ENCODE results near the gene SUCO.

SUCO gene

GRCh38 chr1:172515927-172516326, 17.0 kb upstream of the SUCO start:
- DNase-seq, result no peak

GRCh38 chr1:172517081-172517480, 15.9 kb upstream of the SUCO start:
- no peak for DNase-seq

- DNase-seq, result no peak
Observed at GRCh38 chr1:172517545-172517944, 15.4 kb upstream of the SUCO start.

- DNase-seq, result no peak
Observed at GRCh38 chr1:172529304-172529703, 3.6 kb upstream of the SUCO start.

- DNase-seq, result no peak
Observed at GRCh38 chr1:172530000-172530399, 3.0 kb upstream of the SUCO start.

GRCh38 chr1:172531412-172532182, 1.4 kb upstream of the SUCO start:
- DNase-seq, result no peak

GRCh38 chr1:172532183-172532699, 709 bp upstream of the SUCO start:
- DNase-seq, result peak; percentile 45 to 73 (median 62)

GRCh38 chr1:172533513-172534151, 682 bp downstream of the SUCO start:
- DNase-seq, result peak in 2 of 4 experiments; percentile 18 to 23

GRCh38 chr1:172536256-172536655, 3.3 kb downstream of the SUCO start:
- no peak for DNase-seq

GRCh38 chr1:172537366-172537765, 4.4 kb downstream of the SUCO start:
- DNase-seq, result no peak

- no peak for DNase-seq
Observed at GRCh38 chr1:172537827-172538391, 5.0 kb downstream of the SUCO start.

GRCh38 chr1:172540635-172541034, 7.7 kb downstream of the SUCO start:
- no peak for DNase-seq

- DNase-seq, result no peak
Observed at GRCh38 chr1:172544481-172545104, 11.6 kb downstream of the SUCO start.

- no peak for DNase-seq
Observed at GRCh38 chr1:172545396-172546004, 12.6 kb downstream of the SUCO start.

- no peak for DNase-seq
Observed at GRCh38 chr1:172547071-172547470, 14.1 kb downstream of the SUCO start.

- no peak for DNase-seq
Observed at GRCh38 chr1:172549621-172550280, 16.8 kb downstream of the SUCO start.

GRCh38 chr1:172551279-172551678, 18.3 kb downstream of the SUCO start:
- no peak for DNase-seq

- DNase-seq, result no peak
Observed at GRCh38 chr1:172554915-172555314, 22.0 kb downstream of the SUCO start.

GRCh38 chr1:172556461-172556860, 23.5 kb downstream of the SUCO start:
- no peak for DNase-seq

- no peak for DNase-seq
Observed at GRCh38 chr1:172557270-172557669, 24.3 kb downstream of the SUCO start.

GRCh38 chr1:172559572-172560210, 26.7 kb downstream of the SUCO start:
- no peak for DNase-seq

- DNase-seq, result no peak
Observed at GRCh38 chr1:172561252-172561651, 28.3 kb downstream of the SUCO start.

Data from activated naive CD4-positive, alpha-beta T cell (primary cell).